ENCODE results near the gene MACROD1.

The MACROD1 gene

GRCh38 chr11:64009710-64010109 is 156.2 kb downstream of the MACROD1 start:
- peaks cover 2% of the 10 kb centered on the region; the same call in 1 of the 2 replicates for H3K27me3 ChIP-seq (replicated peaks; ENCODE audit: control insufficient read depth, insufficient read depth, low read length)
- TF ChIP-seq, protein P1, sequence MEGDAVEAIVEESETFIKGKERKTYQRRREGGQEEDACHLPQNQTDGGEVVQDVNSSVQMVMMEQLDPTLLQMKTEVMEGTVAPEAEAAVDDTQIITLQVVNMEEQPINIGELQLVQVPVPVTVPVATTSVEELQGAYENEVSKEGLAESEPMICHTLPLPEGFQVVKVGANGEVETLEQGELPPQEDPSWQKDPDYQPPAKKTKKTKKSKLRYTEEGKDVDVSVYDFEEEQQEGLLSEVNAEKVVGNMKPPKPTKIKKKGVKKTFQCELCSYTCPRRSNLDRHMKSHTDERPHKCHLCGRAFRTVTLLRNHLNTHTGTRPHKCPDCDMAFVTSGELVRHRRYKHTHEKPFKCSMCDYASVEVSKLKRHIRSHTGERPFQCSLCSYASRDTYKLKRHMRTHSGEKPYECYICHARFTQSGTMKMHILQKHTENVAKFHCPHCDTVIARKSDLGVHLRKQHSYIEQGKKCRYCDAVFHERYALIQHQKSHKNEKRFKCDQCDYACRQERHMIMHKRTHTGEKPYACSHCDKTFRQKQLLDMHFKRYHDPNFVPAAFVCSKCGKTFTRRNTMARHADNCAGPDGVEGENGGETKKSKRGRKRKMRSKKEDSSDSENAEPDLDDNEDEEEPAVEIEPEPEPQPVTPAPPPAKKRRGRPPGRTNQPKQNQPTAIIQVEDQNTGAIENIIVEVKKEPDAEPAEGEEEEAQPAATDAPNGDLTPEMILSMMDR (IDR thresholded peaks at IDR 0.05; ENCODE audit: insufficient read depth, low read length, poor library complexity, severe bottlenecking), result no peak
- H3K4me3 ChIP-seq (replicated peaks; ENCODE audit: low read depth, low read length), result no peak overlapping the region
- H3K36me3 ChIP-seq (ENCODE audit: control insufficient read depth, insufficient read depth, low read length), result no peaks in the 10 kb centered on the region
- DNase-seq (ENCODE audit: extremely low read depth, insufficient read length), result no peak

- Histone ChIP-seq H3K27me3 (replicated peaks; ENCODE audit: control insufficient read depth, insufficient read depth, low read length) (peaks cover 2% of the 10 kb centered on the region; the same call in 1 of the 2 replicates), H3K4me3 (replicated peaks; ENCODE audit: low read depth, low read length) (no peak overlapping the region), H3K36me3 (ENCODE audit: control insufficient read depth, insufficient read depth, low read length) (no peaks in the 10 kb centered on the region)
- TF ChIP-seq, protein P1 (IDR thresholded peaks at IDR 0.05; ENCODE audit: insufficient read depth, low read length, poor library complexity, severe bottlenecking), result no peak
- no peak for DNase-seq (ENCODE audit: extremely low read depth, insufficient read length)
These were observed 156.8 kb downstream of the MACROD1 start for GRCh38 chr11:64008914-64009633.

DNA sequence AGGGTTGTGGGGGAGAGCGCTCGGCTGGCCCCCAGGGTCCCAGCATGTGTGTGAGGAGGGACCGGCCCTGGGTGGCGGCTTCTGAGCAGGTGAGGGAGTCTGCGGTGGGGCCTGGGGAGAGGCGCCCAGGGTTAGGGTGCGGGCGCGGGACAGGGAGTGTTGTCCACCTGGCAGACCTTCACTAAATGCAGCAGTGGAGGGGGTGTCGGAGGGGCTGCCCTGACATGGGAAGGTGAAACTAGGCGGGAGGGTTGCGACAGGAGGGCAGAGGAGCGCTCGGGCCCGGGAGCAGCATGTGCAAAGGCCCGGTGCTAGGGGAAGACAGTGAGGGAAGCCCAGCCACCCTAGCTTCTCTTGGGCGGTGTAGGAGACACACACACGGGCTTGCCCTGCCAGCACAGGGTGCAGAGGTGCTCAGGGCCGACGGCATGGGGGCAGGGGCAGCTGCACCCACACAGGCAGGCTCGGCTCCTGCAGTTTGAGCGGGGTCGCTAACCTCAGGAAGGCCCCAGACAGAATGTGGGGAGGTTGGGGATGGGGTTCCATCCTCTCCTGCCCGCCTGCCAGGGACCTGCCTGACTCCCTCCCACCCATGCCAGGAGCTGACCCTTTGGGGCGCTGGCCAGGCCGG is 157.5 kb downstream of the MACROD1 start:
- H3K4me3 ChIP-seq (replicated peaks; ENCODE audit: low read depth, low read length), result no peak overlapping the region
- peaks cover 2% of the 10 kb centered on the region; the same call in 1 of the 2 replicates for H3K27me3 ChIP-seq (replicated peaks; ENCODE audit: control insufficient read depth, insufficient read depth, low read length)
- no peak for DNase-seq (ENCODE audit: extremely low read depth, insufficient read length)

DNA sequence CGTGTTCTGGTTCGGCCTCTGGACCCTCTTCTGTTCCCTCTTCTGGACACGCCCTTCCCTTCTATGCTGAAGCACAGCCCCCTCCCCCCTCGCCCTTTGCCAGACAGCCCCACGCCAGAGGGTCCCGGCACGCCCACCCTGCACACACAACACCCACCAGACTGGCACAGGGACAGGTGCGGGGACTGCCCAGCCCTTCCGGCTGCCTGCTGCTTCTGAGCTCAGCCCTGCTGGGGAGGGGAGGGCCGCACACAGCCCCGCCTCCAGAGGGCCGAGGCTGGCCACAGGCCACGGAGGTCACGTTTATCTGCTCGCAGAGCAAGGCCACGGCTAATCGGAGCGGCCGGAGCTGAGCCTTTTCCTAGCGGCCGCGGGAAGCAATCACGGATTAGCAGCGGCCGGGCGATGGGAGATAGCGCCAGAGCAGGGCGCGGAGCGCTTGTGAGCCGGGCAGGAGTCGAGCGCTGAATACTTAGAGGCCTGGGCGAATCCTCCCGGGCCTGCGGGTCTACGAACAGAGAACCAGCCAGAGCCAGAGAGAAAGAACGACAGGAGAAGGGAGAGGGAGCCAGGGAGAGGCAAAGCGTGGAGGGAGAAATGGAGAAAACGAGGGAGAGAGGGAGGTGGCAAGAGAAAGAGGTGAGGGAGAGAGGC is 158.2 kb downstream of the MACROD1 start:
- DNase-seq (ENCODE audit: extremely low read depth, insufficient read length), result no peak
- H3K36me3 ChIP-seq (ENCODE audit: control insufficient read depth, insufficient read depth, low read length), result no peaks in the 10 kb centered on the region
- peaks cover 2% of the 10 kb centered on the region; the same call in 1 of the 2 replicates for H3K27me3 ChIP-seq (replicated peaks; ENCODE audit: control insufficient read depth, insufficient read depth, low read length)
- TF ChIP-seq, protein P1 (IDR thresholded peaks at IDR 0.05; ENCODE audit: insufficient read depth, low read length, poor library complexity, severe bottlenecking), result no peak
- H3K4me3 ChIP-seq (replicated peaks; ENCODE audit: low read depth, low read length), result no peak overlapping the region

More for the DNA sequence above, 157.5 kb downstream of the MACROD1 start:
- TF ChIP-seq, protein P1 (IDR thresholded peaks at IDR 0.05; ENCODE audit: insufficient read depth, low read length, poor library complexity, severe bottlenecking), result no peak
- H3K36me3 ChIP-seq (ENCODE audit: control insufficient read depth, insufficient read depth, low read length), result no peaks in the 10 kb centered on the region

GRCh38 chr11:64007160-64007628 is 158.7 kb downstream of the MACROD1 start:
- Histone ChIP-seq H3K27me3 (replicated peaks; ENCODE audit: control insufficient read depth, insufficient read depth, low read length) (peaks cover 2% of the 10 kb centered on the region; the same call in 1 of the 2 replicates), H3K4me3 (replicated peaks; ENCODE audit: low read depth, low read length) (no peak overlapping the region), H3K36me3 (ENCODE audit: control insufficient read depth, insufficient read depth, low read length) (no peaks in the 10 kb centered on the region)
- DNase-seq (ENCODE audit: extremely low read depth, insufficient read length), result no peak
- TF ChIP-seq, protein P1 (IDR thresholded peaks at IDR 0.05; ENCODE audit: insufficient read depth, low read length, poor library complexity, severe bottlenecking), result no peak

All from GM06990 (cell line).